ENCODE results near the gene TSPAN14.

The TSPAN14 gene

GRCh38 chr10:80459047-80459865 is 5.1 kb downstream of the TSPAN14 start:
- Histone ChIP-seq H3K9me3 (ENCODE audit: control insufficient read depth, low read length) (no peaks in the 10 kb centered on the region), H3K27me3 (replicated peaks; ENCODE audit: control insufficient read depth, insufficient read depth, low read length) (no peaks in the 10 kb centered on the region), H3K36me3 (ENCODE audit: control insufficient read depth, insufficient read depth, low read length, severe bottlenecking) (peaks cover 13% of the 10 kb centered on the region), H3K9ac (ENCODE audit: low read length) (peak overlapping the region; percentile 83), H3K4me1 (ENCODE audit: control insufficient read depth, insufficient read depth, low read length) (peaks cover 80% of the 10 kb centered on the region), H3K4me3 (ENCODE audit: low read length) (peak overlapping the region; percentile 66)
- DNase-seq (ENCODE audit: low read depth) = peak; percentile 87

GRCh38 chr10:80460399-80461207 is 6.5 kb downstream of the TSPAN14 start:
- no peak for DNase-seq (ENCODE audit: low read depth)
- H3K27me3 ChIP-seq (replicated peaks; ENCODE audit: control insufficient read depth, insufficient read depth, low read length) = no peaks in the 10 kb centered on the region
- peak overlapping the region; percentile 38 for H3K4me3 ChIP-seq (ENCODE audit: low read length)
- H3K9me3 ChIP-seq (ENCODE audit: control insufficient read depth, low read length) = no peaks in the 10 kb centered on the region
- H3K9ac ChIP-seq (ENCODE audit: low read length) = peak overlapping the region; percentile 83
- H3K4me1 ChIP-seq (ENCODE audit: control insufficient read depth, insufficient read depth, low read length) = peaks cover 93% of the 10 kb centered on the region
- H3K36me3 ChIP-seq (ENCODE audit: control insufficient read depth, insufficient read depth, low read length, severe bottlenecking) = peaks cover 13% of the 10 kb centered on the region

GRCh38 chr10:80461208-80462183 is 7.4 kb downstream of the TSPAN14 start:
- Histone ChIP-seq H3K36me3 (ENCODE audit: control insufficient read depth, insufficient read depth, low read length, severe bottlenecking) (peaks cover 13% of the 10 kb centered on the region), H3K4me1 (ENCODE audit: control insufficient read depth, insufficient read depth, low read length) (peaks cover 93% of the 10 kb centered on the region), H3K4me3 (ENCODE audit: low read length) (peak overlapping the region; percentile 38), H3K9me3 (ENCODE audit: control insufficient read depth, low read length) (no peaks in the 10 kb centered on the region), H3K27me3 (replicated peaks; ENCODE audit: control insufficient read depth, insufficient read depth, low read length) (no peaks in the 10 kb centered on the region), H3K9ac (ENCODE audit: low read length) (peak overlapping the region; percentile 70)
- DNase-seq (ENCODE audit: low read depth) = peak; percentile 63

GRCh38 chr10:80462299-80462980 is 8.3 kb downstream of the TSPAN14 start:
- H3K4me1 ChIP-seq (ENCODE audit: control insufficient read depth, insufficient read depth, low read length) = peaks cover 98% of the 10 kb centered on the region
- H3K36me3 ChIP-seq (ENCODE audit: control insufficient read depth, insufficient read depth, low read length, severe bottlenecking) = peaks cover 12% of the 10 kb centered on the region
- H3K9ac ChIP-seq (ENCODE audit: low read length) = peak overlapping the region; percentile 81
- DNase-seq (ENCODE audit: low read depth) = peak; percentile 84
- no peaks in the 10 kb centered on the region for H3K9me3 ChIP-seq (ENCODE audit: control insufficient read depth, low read length)
- H3K4me3 ChIP-seq (ENCODE audit: low read length) = peak overlapping the region; percentile 71
- no peaks in the 10 kb centered on the region for H3K27me3 ChIP-seq (replicated peaks; ENCODE audit: control insufficient read depth, insufficient read depth, low read length)

GRCh38 chr10:80462981-80463741 is 9.1 kb downstream of the TSPAN14 start:
- Histone ChIP-seq H3K4me3 (ENCODE audit: low read length) (peak overlapping the region; percentile 71), H3K9me3 (ENCODE audit: control insufficient read depth, low read length) (no peaks in the 10 kb centered on the region), H3K36me3 (ENCODE audit: control insufficient read depth, insufficient read depth, low read length, severe bottlenecking) (peaks cover 8% of the 10 kb centered on the region), H3K9ac (ENCODE audit: low read length) (peak overlapping the region; percentile 81), H3K4me1 (ENCODE audit: control insufficient read depth, insufficient read depth, low read length) (peaks cover 98% of the 10 kb centered on the region), H3K27me3 (replicated peaks; ENCODE audit: control insufficient read depth, insufficient read depth, low read length) (no peaks in the 10 kb centered on the region)
- peak; percentile 48 for DNase-seq (ENCODE audit: low read depth)

- Histone ChIP-seq H3K9me3 (ENCODE audit: control insufficient read depth, low read length) (no peaks in the 10 kb centered on the region), H3K4me1 (ENCODE audit: control insufficient read depth, insufficient read depth, low read length) (peaks cover 98% of the 10 kb centered on the region), H3K27me3 (replicated peaks; ENCODE audit: control insufficient read depth, insufficient read depth, low read length) (no peaks in the 10 kb centered on the region), H3K4me3 (ENCODE audit: low read length) (peak overlapping the region; percentile 71), H3K36me3 (ENCODE audit: control insufficient read depth, insufficient read depth, low read length, severe bottlenecking) (peaks cover 15% of the 10 kb centered on the region), H3K9ac (ENCODE audit: low read length) (peak overlapping the region; percentile 81)
- no peak for DNase-seq (ENCODE audit: low read depth)
Observed at GRCh38 chr10:80463868-80464267, 9.8 kb downstream of the TSPAN14 start.

GRCh38 chr10:80464557-80465450 is 10.7 kb downstream of the TSPAN14 start:
- Histone ChIP-seq H3K4me3 (ENCODE audit: low read length) (peak overlapping the region; percentile 15), H3K27me3 (replicated peaks; ENCODE audit: control insufficient read depth, insufficient read depth, low read length) (no peaks in the 10 kb centered on the region), H3K4me1 (ENCODE audit: control insufficient read depth, insufficient read depth, low read length) (peaks cover 95% of the 10 kb centered on the region), H3K36me3 (ENCODE audit: control insufficient read depth, insufficient read depth, low read length, severe bottlenecking) (peaks cover 22% of the 10 kb centered on the region), H3K9me3 (ENCODE audit: control insufficient read depth, low read length) (no peaks in the 10 kb centered on the region), H3K9ac (ENCODE audit: low read length) (peak overlapping the region; percentile 81)
- no peak for DNase-seq (ENCODE audit: low read depth)

- H3K4me3 ChIP-seq (ENCODE audit: low read length) = peak overlapping the region; percentile 15
- no peaks in the 10 kb centered on the region for H3K27me3 ChIP-seq (replicated peaks; ENCODE audit: control insufficient read depth, insufficient read depth, low read length)
- H3K4me1 ChIP-seq (ENCODE audit: control insufficient read depth, insufficient read depth, low read length) = peaks cover 89% of the 10 kb centered on the region
- H3K36me3 ChIP-seq (ENCODE audit: control insufficient read depth, insufficient read depth, low read length, severe bottlenecking) = peaks cover 28% of the 10 kb centered on the region
- DNase-seq (ENCODE audit: low read depth) = no peak
- no peaks in the 10 kb centered on the region for H3K9me3 ChIP-seq (ENCODE audit: control insufficient read depth, low read length)
- peak overlapping the region; percentile 81 for H3K9ac ChIP-seq (ENCODE audit: low read length)
Observed at GRCh38 chr10:80465451-80465835, 11.3 kb downstream of the TSPAN14 start.

- Histone ChIP-seq H3K4me1 (ENCODE audit: control insufficient read depth, insufficient read depth, low read length) (peaks cover 89% of the 10 kb centered on the region), H3K4me3 (ENCODE audit: low read length) (no peak overlapping the region)
- no peak for DNase-seq (ENCODE audit: low read depth)
Observed at GRCh38 chr10:80465839-80466590, 11.9 kb downstream of the TSPAN14 start.

More at GRCh38 chr10:80465839-80466590, 11.9 kb downstream of the TSPAN14 start:
- H3K27me3 ChIP-seq (replicated peaks; ENCODE audit: control insufficient read depth, insufficient read depth, low read length) = no peaks in the 10 kb centered on the region
- H3K9me3 ChIP-seq (ENCODE audit: control insufficient read depth, low read length) = no peaks in the 10 kb centered on the region
- H3K9ac ChIP-seq (ENCODE audit: low read length) = peak overlapping the region; percentile 81
- peaks cover 34% of the 10 kb centered on the region for H3K36me3 ChIP-seq (ENCODE audit: control insufficient read depth, insufficient read depth, low read length, severe bottlenecking)
